Naive thymus-derived CD4-positive, alpha-beta T cell (primary cell): ENCODE data around the gene CACHD1. TPM values are rescaled to one million over a fixed set of nuclear protein-coding genes. Genes with fewer than 3 reads are reported as not detected.

Experiments used
- ATAC-seq: fragments of 150-1000 bp; cut with Tn5 transposase; 2 replicates; pipeline ENCODE4 v1.10.0; 2021; ENCODE audit warnings: mild to moderate bottlenecking, moderate library complexity
- CTCF ChIA-PET: fragments of 350-600 bp; sonication (Branson Sonifier 250); formaldehyde crosslinking; loops from one replicate; lab custom pipeline; 2021; ENCODE audit warnings: antibody characterized with exemption; lab: Charles Lee
- POLR2A ChIA-PET: fragments of 350-600 bp; sonication (Branson Sonifier 250); formaldehyde crosslinking; loops from one replicate; lab custom pipeline; 2021; ENCODE audit warnings: antibody characterized with exemption, inconsistent platforms; lab: Charles Lee
- DNase-seq, 9 donors: peaks; one replicate each; pipeline versions ENCODE4 v3.0.0 to v3.0.0-alpha.2; 2020 to 2022; ENCODE audit warnings: mixed read lengths in 1 of 9
- H3K27ac ChIP-seq: one replicate; pipeline ENCODE4 v1.7.0; 2013; ENCODE audit warnings: mild to moderate bottlenecking, low read depth, low read length, moderate library complexity
- H3K27me3 ChIP-seq, 2 donors: one replicate each; pipeline ENCODE4 v1.7.0; 2013; ENCODE audit warnings: low read length in 2 of 2, mild to moderate bottlenecking in 2 of 2, moderate library complexity in 2 of 2; ENCODE audit not compliant: control insufficient read depth in 2 of 2, insufficient read depth in 2 of 2
- H3K36me3 ChIP-seq, 3 experiments: 1 replicate in 2 of 3; 2 replicates in 1 of 3; pipeline ENCODE4 v1.7.0; 2013; ENCODE audit warnings: low read length in 3 of 3, mild to moderate bottlenecking in 3 of 3, moderate library complexity in 1 of 3; ENCODE audit not compliant: insufficient read depth in 3 of 3, control insufficient read depth in 2 of 3
- H3K4me1 ChIP-seq, 2 donors: one replicate each; pipeline ENCODE4 v1.7.0; 2013; ENCODE audit warnings: low read length in 2 of 2, mild to moderate bottlenecking in 2 of 2, moderate library complexity in 1 of 2; ENCODE audit not compliant: control insufficient read depth in 2 of 2, insufficient read depth in 2 of 2
- H3K4me3 ChIP-seq: 2 replicates; pipeline ENCODE4 v1.7.0; 2013; ENCODE audit warnings: mild to moderate bottlenecking, low read length
- H3K9me3 ChIP-seq, 3 experiments: 1 replicate in 2 of 3; 2 replicates in 1 of 3; pipeline ENCODE4 v1.7.0; 2013; ENCODE audit warnings: low read length in 3 of 3; ENCODE audit not compliant: control insufficient read depth in 2 of 3
- H3K27ac Mint-ChIP-seq, 9 donors: one replicate each; pipeline ENCODE4 v1.8.0; 2020 to 2022; ENCODE audit warnings: mixed read lengths in 9 of 9, mild to moderate bottlenecking in 8 of 9, moderate library complexity in 5 of 9, inconsistent platforms in 2 of 9
- H3K27me3 Mint-ChIP-seq, 5 donors: one replicate each; pipeline ENCODE4 v1.8.0; 2021 to 2022; ENCODE audit warnings: mixed read lengths in 5 of 5, mild to moderate bottlenecking in 1 of 5
- H3K36me3 Mint-ChIP-seq, 5 donors: one replicate each; pipeline ENCODE4 v1.8.0; 2020 to 2022; ENCODE audit warnings: mixed read lengths in 5 of 5, mild to moderate bottlenecking in 3 of 5, inconsistent platforms in 1 of 5
- H3K4me1 Mint-ChIP-seq, 7 donors: one replicate each; pipeline ENCODE4 v1.8.0; 2020 to 2022; ENCODE audit warnings: mixed read lengths in 7 of 7, mild to moderate bottlenecking in 3 of 7, inconsistent platforms in 1 of 7
- H3K4me3 Mint-ChIP-seq, 10 donors: one replicate each; pipeline ENCODE4 v1.8.0; 2020 to 2022; ENCODE audit warnings: mild to moderate bottlenecking in 10 of 10, mixed read lengths in 10 of 10, moderate library complexity in 6 of 10, inconsistent platforms in 2 of 10
- H3K9me3 Mint-ChIP-seq, 11 donors: one replicate each; pipeline ENCODE4 v1.8.0; 2020 to 2022; ENCODE audit warnings: mixed read lengths in 11 of 11, mild to moderate bottlenecking in 4 of 11, inconsistent platforms in 1 of 11, moderate library complexity in 1 of 11
- intact Hi-C, 2 donors: fragments of 100-400 bp; cut with micrococcal nuclease; formaldehyde crosslinking; loops; one replicate each; pipeline ENCODE4 v1.15.1; 2023
- polyA plus RNA-seq, 2 donors: library from polyadenylated mRNA; unstranded; fragments of 300-500 nt; fragmentation: Illumina TruSeq; gene quantifications; one replicate each; pipeline ENCODE4 v1.2.3, GENCODE V29; 2021
- total RNA-seq, 6 experiments: library from RNA in 5 of 6; stranded (reverse) in 5 of 6; gene quantifications; 1 replicate in 5 of 6; 2 replicates in 1 of 6; pipeline ENCODE4 v1.2.3 and lab custom pipeline; 2021 to 2026

Gene CACHD1
- total and polyA plus RNA-seq, 7 experiments from 2014 or later: 0.15 to 9.0 (median 3.4) TPM

DNA sequence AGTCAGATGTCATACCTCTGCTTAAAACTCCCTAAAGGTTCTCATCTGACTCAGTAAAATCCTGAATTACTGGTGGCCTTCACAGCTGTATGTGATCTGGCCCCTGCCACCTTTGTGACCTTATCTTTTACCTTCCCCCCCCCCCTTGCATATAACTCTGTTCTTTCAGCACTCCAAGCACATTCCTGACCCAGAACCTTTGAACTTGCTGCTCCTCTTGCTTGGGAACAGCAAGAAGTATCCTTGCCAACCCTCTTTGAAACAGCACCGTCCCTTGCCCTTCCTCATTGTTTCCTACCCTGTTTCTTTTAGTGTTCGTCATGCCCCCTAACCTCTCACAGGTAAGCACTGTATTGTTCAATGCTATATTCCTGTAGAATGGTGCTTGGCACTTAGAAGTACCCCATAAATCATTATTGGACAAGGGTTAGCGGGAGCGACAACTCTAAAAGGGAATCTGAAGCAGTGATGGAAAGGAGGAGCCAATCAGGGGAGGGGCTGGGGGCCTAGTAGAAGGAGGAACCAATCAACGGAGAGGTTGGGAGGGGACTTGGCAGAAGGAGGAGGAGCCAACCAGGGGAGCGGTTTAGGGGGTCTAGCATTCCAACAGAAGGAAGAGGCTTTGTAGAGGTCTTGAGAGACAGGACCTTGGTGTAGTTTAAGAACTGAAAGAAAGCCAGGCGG, 13.9 kb downstream of the CACHD1 start:
- intact Hi-C loops: no loop called here
- DNase-seq (no peak), ATAC-seq (no peak)
- POLR2A ChIA-PET: no interaction called here
- peaks cover 0 to 13% (median 0%) of the 10 kb centered on the region in 5 donors for H3K36me3 Mint-ChIP-seq
- Histone ChIP-seq H3K4me1 (no peaks in the 10 kb centered on the region), H3K9me3 (no peaks in the 10 kb centered on the region), H3K27me3 (no peaks in the 10 kb centered on the region), H3K4me3 (no peak overlapping the region), H3K27ac (no peak overlapping the region), H3K36me3 (no peaks in the 10 kb centered on the region)
- peak overlapping the region in 1 of 9 donors; percentile 63 for H3K27ac Mint-ChIP-seq
- H3K27me3 Mint-ChIP-seq: peaks cover 0 to 12% (median 8%) of the 10 kb centered on the region in 5 donors
- H3K4me3 Mint-ChIP-seq: peak overlapping the region in 1 of 10 donors; percentile 31
- CTCF ChIA-PET: no interaction called here
- peaks cover 0 to 2% (median 0%) of the 10 kb centered on the region in 11 donors for H3K9me3 Mint-ChIP-seq
- peaks cover 0 to 53% (median 7%) of the 10 kb centered on the region in 7 donors for H3K4me1 Mint-ChIP-seq

DNA sequence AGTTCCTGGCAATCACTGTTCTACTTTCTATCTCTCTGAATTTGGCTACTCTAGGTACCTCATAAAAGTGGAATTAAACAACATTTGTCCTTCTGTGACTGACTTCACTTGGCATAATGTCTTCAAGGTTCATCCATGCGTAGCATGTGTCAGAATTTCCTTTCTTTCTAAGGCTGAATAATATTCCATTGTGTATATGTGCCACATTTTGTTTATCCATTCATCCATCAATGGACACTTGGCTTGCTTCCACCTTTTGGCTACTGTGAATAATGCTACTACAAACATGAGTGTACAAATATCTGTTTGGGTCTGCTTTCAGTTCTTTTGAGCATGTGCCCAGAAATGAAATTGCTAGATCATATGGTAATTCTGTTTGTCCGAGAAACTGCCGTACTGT, 14.7 kb downstream of the CACHD1 start:
- ChIA-PET POLR2A (no interaction called here), CTCF (no interaction called here)
- H3K36me3 ChIP-seq: no peaks in the 10 kb centered on the region
- no peak for ATAC-seq
- H3K9me3 ChIP-seq: no peaks in the 10 kb centered on the region
- H3K4me3 ChIP-seq: no peak overlapping the region
- no peak for DNase-seq
- intact Hi-C loops: no loop called here
- Mint-ChIP-seq H3K4me1 (peaks cover 0 to 55% (median 7%) of the 10 kb centered on the region in 7 donors), H3K9me3 (peaks cover 0 to 2% (median 0%) of the 10 kb centered on the region in 11 donors), H3K27ac (peak overlapping the region in 1 of 9 donors; percentile 26), H3K36me3 (peaks cover 0 to 13% (median 0%) of the 10 kb centered on the region in 5 donors), H3K4me3 (no peak overlapping the region), H3K27me3 (peaks cover 2 to 14% (median 8%) of the 10 kb centered on the region in 5 donors)
- no peaks in the 10 kb centered on the region for H3K4me1 ChIP-seq
- H3K27ac ChIP-seq: no peak overlapping the region
- no peaks in the 10 kb centered on the region for H3K27me3 ChIP-seq

DNA sequence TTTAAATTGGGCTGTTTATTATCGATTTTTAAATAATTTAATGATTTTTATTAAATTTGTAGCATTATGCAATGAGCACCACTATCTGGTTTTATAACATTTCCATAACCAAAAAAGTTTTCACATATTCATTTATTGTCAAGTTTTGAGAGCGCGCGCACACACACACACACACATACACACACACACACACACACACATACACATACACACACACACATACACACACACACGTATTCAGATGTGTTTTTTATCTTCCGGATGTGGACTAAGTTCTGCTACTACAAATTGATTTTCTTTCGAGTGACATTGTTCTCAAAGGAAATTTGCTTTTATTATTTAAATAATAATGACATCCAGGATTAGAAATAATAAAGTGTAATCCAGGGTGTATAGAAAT, 16.3 kb downstream of the CACHD1 start:
- H3K27ac Mint-ChIP-seq: no peak overlapping the region
- no peak overlapping the region for H3K4me3 Mint-ChIP-seq
- H3K9me3 Mint-ChIP-seq: peaks cover 0 to 2% (median 0%) of the 10 kb centered on the region in 11 donors
- H3K4me1 Mint-ChIP-seq: peaks cover 0 to 57% (median 12%) of the 10 kb centered on the region in 7 donors
- H3K27me3 ChIP-seq: no peaks in the 10 kb centered on the region
- intact Hi-C loops: no loop called here
- no peak overlapping the region for H3K4me3 ChIP-seq
- H3K36me3 Mint-ChIP-seq: peaks cover 0 to 13% (median 0%) of the 10 kb centered on the region in 5 donors
- DNase-seq (no peak), ATAC-seq (no peak)
- POLR2A ChIA-PET: no interaction called here
- no peaks in the 10 kb centered on the region for H3K36me3 ChIP-seq
- no peaks in the 10 kb centered on the region for H3K9me3 ChIP-seq
- H3K27ac ChIP-seq: no peak overlapping the region
- no peaks in the 10 kb centered on the region for H3K4me1 ChIP-seq
- CTCF ChIA-PET: interaction anchor here (0.9 kb wide), 1 partner anchor 13 kb away, joined by 3 read pairs; no protein-coding TSS in a partner anchor
- peaks cover 4 to 15% (median 8%) of the 10 kb centered on the region in 5 donors for H3K27me3 Mint-ChIP-seq

DNA sequence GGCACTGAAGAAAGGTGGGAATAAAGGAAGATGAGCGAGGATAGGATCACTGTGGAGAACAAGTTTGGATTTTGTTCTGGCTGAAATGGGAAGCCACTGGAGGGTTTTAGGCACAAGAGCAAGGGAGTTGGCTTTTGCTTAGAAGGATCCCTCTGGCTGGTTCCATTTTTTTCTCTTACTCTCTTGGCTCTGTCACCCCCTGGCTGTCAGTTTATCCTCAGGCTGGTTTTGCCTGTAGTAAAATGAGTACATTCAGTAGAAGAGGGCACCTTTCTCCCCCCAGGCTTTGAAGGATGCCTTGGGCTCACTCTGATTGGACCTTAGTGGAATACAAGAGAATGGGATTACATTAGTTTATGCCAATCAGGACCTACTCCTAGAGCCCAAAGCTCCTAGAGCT, 17.1 kb downstream of the CACHD1 start:
- Mint-ChIP-seq H3K36me3 (peaks cover 0 to 13% (median 0%) of the 10 kb centered on the region in 5 donors), H3K27me3 (peaks cover 5 to 19% (median 8%) of the 10 kb centered on the region in 5 donors), H3K4me3 (peak overlapping the region in 2 of 10 donors; percentile 10 to 57), H3K9me3 (peaks cover 0 to 2% (median 0%) of the 10 kb centered on the region in 11 donors), H3K4me1 (peaks cover 0 to 59% (median 12%) of the 10 kb centered on the region in 7 donors), H3K27ac (peak overlapping the region in 1 of 9 donors; percentile 58)
- H3K27me3 ChIP-seq: no peaks in the 10 kb centered on the region
- no peak overlapping the region for H3K27ac ChIP-seq
- ATAC-seq (no peak), DNase-seq (no peak)
- no peak overlapping the region for H3K4me3 ChIP-seq
- intact Hi-C loops: loop anchor here in 1 of 2 donors (1.0 kb wide), 1 partner anchor 218 kb away; no protein-coding TSS in a partner anchor
- no peaks in the 10 kb centered on the region for H3K36me3 ChIP-seq
- H3K4me1 ChIP-seq: no peaks in the 10 kb centered on the region
- POLR2A ChIA-PET: no interaction called here
- CTCF ChIA-PET: interaction anchor here (0.9 kb wide), 1 partner anchor 13 kb away, joined by 3 read pairs; no protein-coding TSS in a partner anchor
- H3K9me3 ChIP-seq: no peaks in the 10 kb centered on the region

DNA sequence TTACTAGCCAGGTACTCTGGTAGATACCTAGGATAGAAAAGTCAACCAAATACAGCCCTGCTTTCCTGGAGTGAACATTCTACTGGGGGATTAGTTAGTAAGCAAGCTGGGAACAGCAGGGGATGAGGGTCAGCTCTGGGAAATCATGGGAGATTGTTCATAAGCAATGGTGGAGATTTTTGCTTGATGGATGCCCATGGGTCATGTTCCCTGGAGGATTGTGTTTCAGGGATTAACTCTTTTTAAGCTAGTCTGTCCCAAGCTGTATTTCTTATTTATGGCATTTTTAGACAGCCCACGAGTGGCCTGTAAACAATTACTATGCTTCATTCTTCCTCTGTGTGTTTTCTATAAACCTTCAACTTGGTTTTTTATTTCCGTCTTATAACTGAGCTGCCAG, 18.9 kb downstream of the CACHD1 start:
- CTCF ChIA-PET: interaction anchor here (0.7 kb wide), 1 partner anchor 14 kb away, joined by 3 read pairs; no protein-coding TSS in a partner anchor

DNA sequence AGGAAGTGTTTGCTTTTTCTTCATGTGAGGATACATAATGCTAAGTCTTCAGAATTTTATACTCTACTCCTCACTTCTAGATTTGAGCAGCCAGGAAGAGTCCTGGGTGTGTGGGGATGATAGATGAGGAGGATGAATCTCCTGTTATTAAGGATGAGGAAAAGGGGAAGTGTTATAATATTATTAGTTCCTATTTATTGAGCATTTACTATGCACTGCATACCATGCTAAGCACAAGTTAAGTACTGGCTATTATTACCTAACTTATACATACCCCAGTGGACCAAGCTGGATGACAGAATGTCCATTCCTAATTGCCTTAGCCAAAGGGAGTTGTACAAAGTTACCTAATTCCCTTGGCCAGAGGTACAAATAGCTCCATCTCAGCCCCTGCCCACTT, 19.8 kb downstream of the CACHD1 start:
- Histone ChIP-seq H3K36me3 (no peaks in the 10 kb centered on the region), H3K9me3 (no peaks in the 10 kb centered on the region), H3K4me1 (no peaks in the 10 kb centered on the region), H3K27ac (no peak overlapping the region), H3K27me3 (no peaks in the 10 kb centered on the region), H3K4me3 (no peak overlapping the region)
- intact Hi-C loops: loop anchor here in 1 of 2 donors (2.0 kb wide), 1 partner anchor 17 kb away; no protein-coding TSS in a partner anchor
- POLR2A ChIA-PET: interaction anchor here (1.0 kb wide), 1 partner anchor 24 kb away, joined by 3 read pairs; no protein-coding TSS in a partner anchor
- peaks cover 0 to 4% (median 0%) of the 10 kb centered on the region in 5 donors for H3K36me3 Mint-ChIP-seq
- H3K9me3 Mint-ChIP-seq: peaks cover 0 to 2% (median 0%) of the 10 kb centered on the region in 11 donors
- peaks cover 5 to 22% (median 6%) of the 10 kb centered on the region in 5 donors for H3K27me3 Mint-ChIP-seq
- peaks cover 0 to 78% (median 19%) of the 10 kb centered on the region in 7 donors for H3K4me1 Mint-ChIP-seq
- DNase-seq (no peak), ATAC-seq (no peak)
- H3K27ac Mint-ChIP-seq: peak overlapping the region in 2 of 9 donors; percentile 48 to 65
- H3K4me3 Mint-ChIP-seq: peak overlapping the region in 2 of 10 donors; percentile 8 to 45
- CTCF ChIA-PET: interaction anchor here (1.0 kb wide), 1 partner anchor 190 kb away, joined by 5 read pairs; no protein-coding TSS in a partner anchor

More for the DNA sequence above, 18.9 kb downstream of the CACHD1 start:
- DNase-seq (no peak), ATAC-seq (no peak)
- Mint-ChIP-seq H3K27ac (no peak overlapping the region), H3K4me1 (peaks cover 0 to 74% (median 12%) of the 10 kb centered on the region in 7 donors), H3K9me3 (peaks cover 0 to 2% (median 0%) of the 10 kb centered on the region in 11 donors), H3K4me3 (no peak overlapping the region), H3K36me3 (peaks cover 0 to 11% (median 0%) of the 10 kb centered on the region in 5 donors), H3K27me3 (peaks cover 5 to 19% (median 8%) of the 10 kb centered on the region in 5 donors)
- POLR2A ChIA-PET: no interaction called here
- Histone ChIP-seq H3K4me1 (no peaks in the 10 kb centered on the region), H3K36me3 (no peaks in the 10 kb centered on the region), H3K27me3 (no peaks in the 10 kb centered on the region), H3K4me3 (no peak overlapping the region), H3K27ac (no peak overlapping the region), H3K9me3 (no peaks in the 10 kb centered on the region)
- intact Hi-C loops: no loop called here
